ENCODE results near the gene RIPPLY3.

RIPPLY3 gene

DNA sequence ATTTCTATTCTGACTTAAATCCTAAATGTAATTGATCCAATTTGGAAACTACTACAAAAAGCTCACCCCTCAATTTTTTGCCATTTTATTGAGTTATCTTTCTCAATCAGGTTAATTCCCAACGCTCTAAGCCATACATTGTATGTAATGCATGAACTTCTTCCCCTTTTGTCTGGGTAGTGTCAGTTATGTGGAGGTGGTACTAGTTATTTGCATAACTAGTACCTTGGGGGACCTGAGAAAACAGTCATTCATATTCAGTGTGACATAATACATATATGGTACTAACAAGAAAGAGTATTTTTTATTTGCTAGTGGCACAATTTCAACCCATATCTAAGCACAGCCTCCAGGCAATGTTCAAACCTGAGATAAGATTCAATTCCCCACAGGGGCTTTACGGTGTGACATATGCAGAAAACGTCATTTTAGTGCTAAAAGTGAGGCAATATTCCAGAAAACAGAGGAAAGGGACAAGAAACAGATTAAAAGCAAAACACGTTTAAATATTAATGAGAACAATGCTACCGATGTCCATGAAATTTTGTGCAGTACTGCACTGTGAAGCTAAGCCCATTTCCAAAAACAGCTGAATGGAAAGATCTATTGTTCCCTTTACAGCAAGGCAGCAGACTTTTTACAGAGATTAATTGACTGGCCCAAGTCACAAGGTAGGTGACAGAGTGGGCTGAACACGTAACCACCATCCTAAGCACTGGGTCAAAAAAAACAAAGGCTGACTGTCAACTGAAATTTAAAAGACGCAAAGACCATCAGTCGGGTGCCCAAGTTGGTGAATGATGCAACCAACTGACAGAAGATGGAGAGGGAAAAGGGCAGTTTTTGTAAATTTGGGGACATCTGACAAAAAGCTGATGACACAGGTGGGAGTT is 41.4 kb upstream of the RIPPLY3 start:
- peak overlapping the region; percentile 89 for H3K27ac ChIP-seq
- CTCF ChIA-PET: interaction anchor here (0.7 to 1.8 kb wide), 8 partner anchors 12 to 45 kb away, joined by 3 to 8 read pairs (median 3); no protein-coding TSS in a partner anchor
- no peak for DNase-seq (ENCODE audit: low spot score)
- TF ChIP-seq, protein P1, sequence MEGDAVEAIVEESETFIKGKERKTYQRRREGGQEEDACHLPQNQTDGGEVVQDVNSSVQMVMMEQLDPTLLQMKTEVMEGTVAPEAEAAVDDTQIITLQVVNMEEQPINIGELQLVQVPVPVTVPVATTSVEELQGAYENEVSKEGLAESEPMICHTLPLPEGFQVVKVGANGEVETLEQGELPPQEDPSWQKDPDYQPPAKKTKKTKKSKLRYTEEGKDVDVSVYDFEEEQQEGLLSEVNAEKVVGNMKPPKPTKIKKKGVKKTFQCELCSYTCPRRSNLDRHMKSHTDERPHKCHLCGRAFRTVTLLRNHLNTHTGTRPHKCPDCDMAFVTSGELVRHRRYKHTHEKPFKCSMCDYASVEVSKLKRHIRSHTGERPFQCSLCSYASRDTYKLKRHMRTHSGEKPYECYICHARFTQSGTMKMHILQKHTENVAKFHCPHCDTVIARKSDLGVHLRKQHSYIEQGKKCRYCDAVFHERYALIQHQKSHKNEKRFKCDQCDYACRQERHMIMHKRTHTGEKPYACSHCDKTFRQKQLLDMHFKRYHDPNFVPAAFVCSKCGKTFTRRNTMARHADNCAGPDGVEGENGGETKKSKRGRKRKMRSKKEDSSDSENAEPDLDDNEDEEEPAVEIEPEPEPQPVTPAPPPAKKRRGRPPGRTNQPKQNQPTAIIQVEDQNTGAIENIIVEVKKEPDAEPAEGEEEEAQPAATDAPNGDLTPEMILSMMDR (conservative IDR thresholded peaks at IDR 0.05; ENCODE audit: low read depth): no peak
- POLR2A ChIA-PET (ENCODE audit: low non-redundant PET): interaction anchor here (0.6 to 0.7 kb wide), 2 partner anchors 49 to 53 kb away, joined by 6 to 8 read pairs; no protein-coding TSS in a partner anchor

DNA sequence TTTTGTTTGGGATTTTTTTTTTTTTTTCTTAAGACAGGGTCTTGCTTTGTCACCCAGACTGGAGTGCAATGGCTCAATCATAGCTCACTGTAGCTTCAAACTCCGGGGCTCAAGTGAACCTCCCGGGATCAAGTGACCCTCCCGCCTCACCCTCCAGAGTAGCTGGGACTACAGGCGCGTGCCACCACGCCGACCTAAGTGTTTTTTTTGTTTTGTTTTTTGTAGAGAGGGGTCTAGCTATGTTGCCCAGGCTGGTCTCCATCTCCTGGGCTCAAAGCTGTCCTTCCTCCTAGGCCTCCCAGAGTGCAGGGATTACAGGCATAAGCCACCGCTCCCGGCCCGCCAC is 40.8 kb upstream of the RIPPLY3 start:
- POLR2A ChIA-PET (ENCODE audit: low non-redundant PET): interaction anchor here (0.6 to 0.7 kb wide), 2 partner anchors 50 to 52 kb away, joined by 6 to 8 read pairs; no protein-coding TSS in a partner anchor
- CTCF ChIA-PET: interaction anchor here (0.7 to 1.8 kb wide), 7 partner anchors 14 to 44 kb away, joined by 3 to 8 read pairs (median 3); no protein-coding TSS in a partner anchor
- H3K27ac ChIP-seq: peak overlapping the region; percentile 89
- no peak for DNase-seq (ENCODE audit: low spot score)
- TF ChIP-seq, protein P1 (conservative IDR thresholded peaks at IDR 0.05; ENCODE audit: low read depth): no peak

DNA sequence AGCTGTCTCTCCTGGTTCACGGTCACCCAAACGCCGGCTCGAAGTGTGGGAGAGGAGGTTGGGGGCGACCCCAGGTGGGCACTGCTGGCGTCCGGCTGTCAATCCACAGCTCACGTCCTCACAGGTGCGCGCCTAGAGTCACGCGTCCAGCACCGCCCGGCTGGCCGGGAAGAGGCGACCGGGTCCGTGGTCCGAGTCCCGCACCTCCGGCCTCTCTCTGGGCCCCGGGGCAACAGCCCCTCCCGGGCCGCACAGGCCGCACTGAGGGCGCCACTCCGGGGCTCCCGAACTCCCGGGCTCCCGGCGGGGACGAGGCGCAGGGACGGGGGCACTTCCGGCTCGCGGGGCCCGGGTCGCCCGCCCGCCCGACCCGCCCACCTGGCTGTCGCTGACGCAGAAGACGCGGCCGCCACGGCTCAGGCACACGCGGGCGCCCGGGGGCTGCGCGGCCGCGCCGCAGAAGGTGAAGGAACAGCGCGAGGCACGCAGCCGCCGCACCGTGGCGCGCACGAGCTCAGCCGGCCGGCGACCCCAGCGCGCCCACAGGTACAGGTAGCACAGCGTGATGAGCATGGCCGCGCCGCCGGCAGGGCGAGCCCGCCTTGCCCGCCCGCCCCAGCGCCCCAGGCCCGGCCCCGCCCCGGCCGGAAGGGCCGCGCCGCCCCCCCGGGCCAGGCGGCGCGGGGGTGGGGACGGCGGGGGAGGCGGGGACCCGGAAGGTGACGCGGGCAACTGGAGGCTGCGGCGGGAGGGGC is 40.3 kb upstream of the RIPPLY3 start, which contains the start of gene HLCS:
Gene HLCS (minus strand): TSS at position 604 of the 755 bp plus-strand sequence. CDS start 31 bp downstream, at position 573.
- peak; percentile 77 for DNase-seq (ENCODE audit: low spot score)
- peak within 1 kb of the TSS; percentile 89 for H3K27ac ChIP-seq
- ChIA-PET CTCF (interaction anchor here (0.7 to 1.8 kb wide), 7 partner anchors 13 to 44 kb away, joined by 3 to 8 read pairs (median 3); no protein-coding TSS in a partner anchor), POLR2A (ENCODE audit: low non-redundant PET) (interaction anchor here (0.6 to 1.5 kb wide), 3 partner anchors 23 to 50 kb away, joined by 4 to 8 read pairs (median 6); no protein-coding TSS in a partner anchor)
- TF ChIP-seq, protein P1 (conservative IDR thresholded peaks at IDR 0.05; ENCODE audit: low read depth): peak; percentile 33; the same call in 1 of the 2 replicates

DNA sequence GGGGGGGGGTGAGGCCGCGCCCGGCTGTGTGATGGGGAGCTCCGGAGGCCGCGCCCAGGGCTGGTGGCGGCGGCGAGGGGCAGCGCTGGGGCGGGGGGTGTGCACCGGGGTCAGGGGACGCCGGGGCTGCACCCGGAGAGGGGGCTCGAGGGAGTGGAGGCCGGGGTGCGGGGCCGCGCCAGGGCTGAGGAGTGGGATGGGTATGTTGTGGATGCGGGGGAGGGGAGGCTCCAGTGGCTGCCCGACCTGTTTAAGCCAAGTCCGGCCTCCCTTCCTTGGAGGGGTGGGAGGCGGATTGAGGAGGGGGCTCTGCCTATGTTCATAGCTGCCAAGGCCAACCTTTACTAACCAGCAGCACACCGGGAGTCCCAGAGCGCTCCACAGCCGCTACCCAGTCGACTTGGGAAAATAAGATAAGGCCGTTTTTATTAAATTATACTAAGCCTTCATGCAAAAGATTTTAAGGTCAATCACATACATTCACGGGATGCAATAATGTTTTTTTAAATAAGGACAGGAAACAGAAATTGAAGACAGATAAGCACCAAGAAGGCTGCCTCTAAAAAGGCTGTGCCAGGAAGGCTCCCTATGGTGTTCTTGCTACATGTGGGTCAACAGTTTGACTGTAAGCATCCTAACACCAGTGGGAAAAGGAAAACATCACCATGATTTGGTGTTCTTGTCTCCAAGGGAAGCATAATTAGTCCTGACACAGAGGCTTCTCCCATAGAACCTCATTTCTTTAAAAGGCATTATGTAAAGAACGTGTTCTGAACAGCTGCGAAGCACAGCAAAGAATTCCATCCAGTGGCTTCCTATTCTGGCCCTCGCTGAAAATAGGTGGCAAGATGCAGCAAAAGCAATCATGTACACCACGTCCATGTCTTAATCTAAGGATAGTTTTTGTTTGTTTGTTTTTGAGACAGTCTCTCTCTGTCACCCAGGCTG is 39.4 kb upstream of the RIPPLY3 start:
- TF ChIP-seq, protein P1 (conservative IDR thresholded peaks at IDR 0.05; ENCODE audit: low read depth): no peak
- ChIA-PET CTCF (interaction anchor here (0.7 to 1.8 kb wide), 3 partner anchors 13 to 743 kb away, joined by 3 to 8 read pairs (median 3); no protein-coding TSS in a partner anchor), POLR2A (ENCODE audit: low non-redundant PET) (interaction anchor here (0.6 to 1.5 kb wide), 2 partner anchors 23 to 26 kb away, joined by 4 to 6 read pairs; no protein-coding TSS in a partner anchor)
- no peak for DNase-seq (ENCODE audit: low spot score)
- H3K27ac ChIP-seq: peak overlapping the region; percentile 89

DNA sequence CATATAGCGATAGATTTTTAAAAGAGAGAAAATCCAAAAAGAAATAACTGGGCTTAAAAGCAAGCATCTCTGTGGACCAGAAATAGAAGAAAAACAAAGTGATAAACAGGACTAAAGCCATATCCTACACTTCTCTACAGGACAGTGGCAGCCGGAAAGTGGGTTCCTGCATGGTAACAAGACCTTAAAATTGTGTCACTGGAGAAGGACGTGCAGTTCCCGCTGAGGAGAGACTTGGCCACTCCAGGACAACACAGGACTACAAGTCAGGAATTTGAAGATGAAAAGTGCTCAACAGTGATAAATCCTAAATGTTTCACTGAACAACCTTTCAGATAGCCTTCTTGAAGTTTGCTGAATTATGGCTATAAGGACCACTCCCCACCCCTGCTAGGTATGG is 38.1 kb upstream of the RIPPLY3 start:
- ChIA-PET POLR2A (ENCODE audit: low non-redundant PET) (no interaction called here), CTCF (interaction anchor here (0.6 kb wide), 1 partner anchor 11 kb away, joined by 4 read pairs; no protein-coding TSS in a partner anchor)
- TF ChIP-seq, protein P1 (conservative IDR thresholded peaks at IDR 0.05; ENCODE audit: low read depth): no peak
- no peak overlapping the region for H3K27ac ChIP-seq
- DNase-seq (ENCODE audit: low spot score): no peak

Measured in RWPE1 (cell line).